HCT116 (cell line): ENCODE data around the gene TBX4. TPM values are rescaled to one million over a fixed set of nuclear protein-coding genes. Genes with fewer than 3 reads are reported as not detected.
A peak's percentile ranks its signal among the peaks of the same experiment; 100 is the strongest.

Source experiments
- ATAC-seq: fragments of 200-7000 bp; cut with Tn5 transposase; 2 replicates; pipeline ENCODE4 v1.9.1; 2020; ENCODE audit warnings: mild to moderate bottlenecking, moderate library complexity
- BruUV-seq: library from RNA; stranded (reverse); fragments of 400-500 nt; replicated peaks from 2 replicates; lab custom pipeline; 2021; lab: Mats Ljungman, UMichigan
- CTCF ChIA-PET: fragments of 300-600 bp; sonication (Branson Sonifier 250); formaldehyde crosslinking; loops from one replicate; lab custom pipeline; 2021; ENCODE audit warnings: antibody characterized with exemption; lab: Charles Lee
- POLR2A ChIA-PET: fragments of 300-600, 350-600 bp; sonication (Branson Sonifier 250); formaldehyde crosslinking; loops from one replicate; lab custom pipeline; 2021; ENCODE audit warnings: antibody characterized with exemption; lab: Charles Lee
- RAD21 ChIA-PET, 2 experiments: fragments of 300-600 bp; sonication (Branson Sonifier 250); formaldehyde crosslinking; loops; one replicate each; lab custom pipeline; 2023; ENCODE audit warnings: low total read pairs in 2 of 2; ENCODE audit not compliant: uncharacterized antibody in 2 of 2, unreplicated experiment in 2 of 2, low non-redundant PET in 1 of 2; lab: Charles Lee
- DNase-seq: peaks from one replicate; pipeline ENCODE4 v3.0.0-alpha.2; 2010; ENCODE audit warnings: low read depth, low spot score
- H2AFZ ChIP-seq: fragments of 200-600 bp; shearing (Covaris generic), sonication (generic); 2 replicates; pipeline ENCODE4 v1.6.1; 2017; ENCODE audit warnings: low read depth, mixed run types, mixed read lengths, antibody characterized with exemption, low read length; ENCODE audit not compliant: poor library complexity, severe bottlenecking
- H3K27ac ChIP-seq: 2 replicates; pipeline ENCODE4 v1.5.1; 2012; ENCODE audit warnings: low read depth, low read length
- H3K27me3 ChIP-seq: fragments of 200-600 bp; sonication (generic); 2 replicates; pipeline ENCODE4 v1.6.1; 2016; ENCODE audit warnings: mixed run types, low read length, mixed read lengths; ENCODE audit not compliant: insufficient read depth
- H3K36me3 ChIP-seq, 2 experiments: fragments of 200-500 bp in 1 of 2; fragments of 200-600 bp in 1 of 2; sonication (Bioruptor generic) in 1 of 2; sonication (generic) in 1 of 2; 2 replicates each; pipeline versions ENCODE4 v1.5.1 to v1.6.1; 2014 to 2016; ENCODE audit warnings: low read length in 2 of 2, inconsistent platforms in 1 of 2, mixed read lengths in 1 of 2, mixed run types in 1 of 2; ENCODE audit not compliant: insufficient read depth in 2 of 2, control insufficient read depth in 1 of 2
- H3K4me1 ChIP-seq, 2 experiments: fragments of 200-600 bp in 1 of 2; sonication (generic) in 1 of 2; 2 replicates each; pipeline versions ENCODE4 v1.5.1 to v1.6.1; 2012 to 2017; ENCODE audit warnings: low read length in 2 of 2, inconsistent platforms in 1 of 2, mild to moderate bottlenecking in 1 of 2, mixed read lengths in 1 of 2, mixed run types in 1 of 2, moderate library complexity in 1 of 2; ENCODE audit not compliant: insufficient read depth in 2 of 2, control insufficient read depth in 1 of 2
- H3K4me2 ChIP-seq: fragments of 200-600 bp; sonication (generic); 2 replicates; pipeline ENCODE4 v1.6.1; 2017; ENCODE audit warnings: mixed run types, low read length, mixed read lengths
- H3K4me3 ChIP-seq, 2 experiments: fragments of 200-600 bp in 1 of 2; sonication (generic) in 1 of 2; replicated peaks in 1 of 2; 2 replicates each; pipeline ENCODE4 v1.5.1; 2011 to 2016; ENCODE audit warnings: low read length in 2 of 2, control low read depth in 1 of 2, low read depth in 1 of 2, mild to moderate bottlenecking in 1 of 2, mixed read lengths in 1 of 2, mixed run types in 1 of 2
- H3K79me2 ChIP-seq: fragments of 200-600 bp; sonication (generic); 2 replicates; pipeline ENCODE4 v1.6.1; 2017; ENCODE audit warnings: mild to moderate bottlenecking, mixed run types, low read length, moderate library complexity, mixed read lengths; ENCODE audit not compliant: insufficient read depth
- H3K9ac ChIP-seq: fragments of 200-600 bp; sonication (generic); 2 replicates; pipeline ENCODE4 v1.6.1; 2016; ENCODE audit warnings: low read length, mixed read lengths
- H3K9me2 ChIP-seq: fragments of 200-600 bp; sonication (generic), shearing (Covaris generic); 2 replicates; pipeline ENCODE4 v1.6.1; 2017; ENCODE audit warnings: mixed run types, mild to moderate bottlenecking, moderate library complexity; ENCODE audit not compliant: insufficient read depth
- H3K9me3 ChIP-seq, 2 experiments: fragments of 200-500 bp in 1 of 2; fragments of 200-600 bp in 1 of 2; sonication (Bioruptor generic) in 1 of 2; sonication (generic) in 1 of 2; 2 replicates each; pipeline ENCODE4 v1.6.1; 2014 to 2017; ENCODE audit warnings: low read length in 2 of 2, mixed read lengths in 2 of 2, inconsistent platforms in 1 of 2, low read depth in 1 of 2, mild to moderate bottlenecking in 1 of 2, mixed run types in 1 of 2, moderate library complexity in 1 of 2; ENCODE audit not compliant: control insufficient read depth in 1 of 2, insufficient read depth in 1 of 2
- H4K20me1 ChIP-seq: fragments of 200-600 bp; sonication (generic), shearing (Covaris generic); 2 replicates; pipeline ENCODE4 v1.6.1; 2017; ENCODE audit warnings: mixed run types, mild to moderate bottlenecking, moderate library complexity; ENCODE audit not compliant: insufficient read depth
- CBX3 ChIP-seq: IDR thresholded peaks from 2 replicates; pipeline ENCODE4 v1.6.1; 2012; ENCODE audit warnings: low read depth
- CEBPB ChIP-seq: IDR thresholded peaks from 2 replicates; pipeline ENCODE4 v1.6.1; 2012; ENCODE audit warnings: low read depth
- ELF1 ChIP-seq: IDR thresholded peaks from 2 replicates; pipeline ENCODE4 v1.6.1; 2012; ENCODE audit warnings: low read depth, borderline replicate concordance
- EZH2 ChIP-seq: fragments of 200-600 bp; sonication (generic); IDR thresholded peaks from 2 replicates; pipeline ENCODE4 v1.6.1; 2017; ENCODE audit warnings: antibody characterized with exemption, mixed run types
- FOSL1 ChIP-seq: IDR thresholded peaks from 2 replicates; pipeline ENCODE4 v1.6.1; 2012; ENCODE audit warnings: low read depth
- POLR2A ChIP-seq: IDR thresholded peaks from 2 replicates; pipeline ENCODE4 v1.7.0; 2011; ENCODE audit warnings: borderline replicate concordance; ENCODE audit not compliant: insufficient read depth, insufficient read length; ENCODE audit errors: extremely low read depth
- POLR2AphosphoS5 ChIP-seq: IDR thresholded peaks from 2 replicates; pipeline ENCODE4 v1.6.1; 2011; ENCODE audit warnings: mild to moderate bottlenecking, low read depth, low read length, moderate library complexity
- RAD21 ChIP-seq: IDR thresholded peaks from 2 replicates; pipeline ENCODE4 v1.6.1; 2012; ENCODE audit warnings: low read depth, mild to moderate bottlenecking
- SIN3A ChIP-seq: IDR thresholded peaks from 2 replicates; pipeline ENCODE4 v1.6.1; 2012; ENCODE audit warnings: low read depth
- SP1 ChIP-seq: IDR thresholded peaks from 2 replicates; pipeline ENCODE4 v1.6.1; 2012; ENCODE audit warnings: low read depth
- YY1 ChIP-seq: IDR thresholded peaks from 2 replicates; pipeline ENCODE4 v1.6.1; 2011; ENCODE audit warnings: low read length, low read depth, moderate library complexity, mild to moderate bottlenecking; ENCODE audit not compliant: insufficient replicate concordance; ENCODE audit errors: extremely low read depth
- ZFX ChIP-seq: fragments of 450-650 bp; IDR thresholded peaks from 2 replicates; pipeline ENCODE4 v1.6.1; 2017
- ZNF274 ChIP-seq: fragments of 200-500 bp; sonication (Bioruptor generic); IDR thresholded peaks from 2 replicates; pipeline ENCODE4 v1.6.1; 2014; ENCODE audit warnings: mild to moderate bottlenecking, low read depth, low read length, inconsistent platforms
- intact Hi-C: fragments of 100-400 bp; cut with micrococcal nuclease; formaldehyde crosslinking; loops from 2 replicates; pipeline ENCODE4 v1.10.0; 2022
- total RNA-seq: library from RNA; stranded (reverse); gene quantifications from one replicate; pipeline ENCODE4 v1.2.1, GENCODE V29; 2021; ENCODE audit not compliant: unreplicated experiment
- TF ChIP-seq, protein P1 (sequence below): IDR thresholded peaks from 2 replicates; pipeline ENCODE4 v1.6.1; 2012
- TF ChIP-seq, protein P2 (sequence below): IDR thresholded peaks from 2 replicates; pipeline ENCODE4 v1.6.1; 2012
- TF ChIP-seq, protein P3 (sequence below): IDR thresholded peaks from 2 replicates; pipeline ENCODE4 v1.6.1; 2011; ENCODE audit warnings: mild to moderate bottlenecking, low read length, moderate library complexity; ENCODE audit not compliant: insufficient replicate concordance; ENCODE audit errors: extremely low read depth

The TBX4 gene
- total RNA-seq, 1 experiment from 2014 or later, result 0.27 TPM

DNA sequence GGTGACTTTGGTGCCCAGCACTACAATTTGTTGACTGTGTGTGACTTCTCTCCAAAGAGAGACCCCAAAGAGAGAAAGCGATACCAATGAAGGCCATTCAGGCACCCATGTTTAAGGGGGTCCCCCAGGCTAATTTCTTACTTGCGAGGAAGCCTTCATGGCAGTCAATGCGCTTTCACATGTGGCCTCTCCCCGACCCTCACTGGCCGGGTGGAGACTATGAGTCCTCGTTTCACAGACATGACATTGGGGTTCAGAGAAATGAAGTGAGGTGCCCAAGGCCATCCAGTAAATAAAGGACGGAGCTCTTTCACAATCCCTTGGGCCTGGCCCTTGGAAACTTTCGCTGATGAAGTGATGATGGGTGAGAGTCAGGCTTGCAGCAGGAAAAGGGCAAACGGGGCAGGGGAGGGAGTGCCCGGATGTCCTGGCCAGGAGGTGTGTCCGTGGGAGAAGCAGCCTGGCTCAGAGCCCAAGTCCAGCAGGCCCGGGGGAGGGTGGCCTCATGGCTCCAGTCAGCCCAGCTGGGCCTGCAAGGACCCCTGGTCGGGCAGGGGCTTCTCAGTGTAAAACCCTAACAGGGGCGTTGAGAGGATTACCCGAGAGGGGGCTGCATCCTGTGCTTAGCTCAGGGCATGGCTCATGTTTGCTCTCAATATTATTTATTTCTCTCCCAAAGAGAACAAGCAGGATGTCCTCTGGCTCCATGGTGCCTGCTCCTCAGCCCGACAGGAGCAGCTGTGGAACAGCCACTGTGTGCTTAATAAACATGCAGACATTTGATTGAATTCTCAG is 37.9 kb upstream of the TBX4 start:
- POLR2A ChIA-PET, result no interaction called here
- intact Hi-C loops, result loop anchor here (5.0 kb wide), 1 partner anchor 653 kb away; the partner anchor contains the start of gene MED13
- H3K4me3 ChIP-seq, result no peak overlapping the region
- DNase-seq (no peak), ATAC-seq (no peak)
- no peak for TF ChIP-seq ZNF274
- TF ChIP-seq POLR2AphosphoS5, result no peak
- TF ChIP-seq, protein P1, sequence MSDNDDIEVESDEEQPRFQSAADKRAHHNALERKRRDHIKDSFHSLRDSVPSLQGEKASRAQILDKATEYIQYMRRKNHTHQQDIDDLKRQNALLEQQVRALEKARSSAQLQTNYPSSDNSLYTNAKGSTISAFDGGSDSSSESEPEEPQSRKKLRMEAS, result no peak
- TF ChIP-seq CEBPB, result no peak
- no peak for TF ChIP-seq FOSL1
- H3K36me3 ChIP-seq, result no peaks in the 10 kb centered on the region
- H4K20me1 ChIP-seq, result no peaks in the 10 kb centered on the region
- peak overlapping the region; percentile 71 for H3K27ac ChIP-seq
- H3K79me2 ChIP-seq, result no peaks in the 10 kb centered on the region
- CTCF ChIA-PET, result interaction anchor here (0.6 to 5.0 kb wide), 9 partner anchors 11 to 695 kb away, joined by 3 to 60 read pairs (median 14); no protein-coding TSS in a partner anchor
- RAD21 ChIA-PET, result interaction anchor here in 1 of 2 experiments (0.8 kb wide), 1 partner anchor 169 kb away, joined by 3 read pairs; no protein-coding TSS in a partner anchor
- H3K9ac ChIP-seq, result no peak overlapping the region
- BruUV-seq, result no TSS peak
- H3K9me3 ChIP-seq, result no peaks in the 10 kb centered on the region
- no peak overlapping the region for H2AFZ ChIP-seq
- H3K4me2 ChIP-seq, result no peak overlapping the region; the same call in 1 of the 2 replicates
- H3K9me2 ChIP-seq, result no peaks in the 10 kb centered on the region
- H3K4me1 ChIP-seq, result peaks cover 54 to 63% of the 10 kb centered on the region in 2 experiments
- H3K27me3 ChIP-seq, result no peaks in the 10 kb centered on the region

DNA sequence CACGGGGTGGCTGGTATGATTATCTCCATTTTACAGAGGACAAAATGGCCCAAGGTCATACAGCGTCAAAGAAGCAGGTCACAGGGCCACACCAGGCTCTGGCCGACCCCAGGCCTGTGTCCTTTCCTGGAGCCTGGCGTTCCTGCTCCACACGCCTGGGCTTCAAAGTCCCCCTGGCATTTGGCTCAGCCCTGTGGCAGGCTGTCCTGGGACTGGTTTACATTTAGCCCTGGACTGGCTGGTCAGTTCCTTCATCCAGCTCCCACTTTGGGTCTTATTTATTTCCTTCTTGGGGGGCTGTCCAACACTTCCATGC is 37.3 kb upstream of the TBX4 start:
- H3K79me2 ChIP-seq, result no peaks in the 10 kb centered on the region
- no peaks in the 10 kb centered on the region for H3K9me2 ChIP-seq
- H3K4me2 ChIP-seq, result no peak overlapping the region
- no peaks in the 10 kb centered on the region for H3K27me3 ChIP-seq
- H2AFZ ChIP-seq, result no peak overlapping the region
- no peak for TF ChIP-seq YY1
- TF ChIP-seq, protein P2, sequence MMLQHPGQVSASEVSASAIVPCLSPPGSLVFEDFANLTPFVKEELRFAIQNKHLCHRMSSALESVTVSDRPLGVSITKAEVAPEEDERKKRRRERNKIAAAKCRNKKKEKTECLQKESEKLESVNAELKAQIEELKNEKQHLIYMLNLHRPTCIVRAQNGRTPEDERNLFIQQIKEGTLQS, result no peak
- no peak for TF ChIP-seq POLR2AphosphoS5
- TF ChIP-seq SP1, result no peak
- TF ChIP-seq, protein P1, result no peak
- TF ChIP-seq, protein P3, sequence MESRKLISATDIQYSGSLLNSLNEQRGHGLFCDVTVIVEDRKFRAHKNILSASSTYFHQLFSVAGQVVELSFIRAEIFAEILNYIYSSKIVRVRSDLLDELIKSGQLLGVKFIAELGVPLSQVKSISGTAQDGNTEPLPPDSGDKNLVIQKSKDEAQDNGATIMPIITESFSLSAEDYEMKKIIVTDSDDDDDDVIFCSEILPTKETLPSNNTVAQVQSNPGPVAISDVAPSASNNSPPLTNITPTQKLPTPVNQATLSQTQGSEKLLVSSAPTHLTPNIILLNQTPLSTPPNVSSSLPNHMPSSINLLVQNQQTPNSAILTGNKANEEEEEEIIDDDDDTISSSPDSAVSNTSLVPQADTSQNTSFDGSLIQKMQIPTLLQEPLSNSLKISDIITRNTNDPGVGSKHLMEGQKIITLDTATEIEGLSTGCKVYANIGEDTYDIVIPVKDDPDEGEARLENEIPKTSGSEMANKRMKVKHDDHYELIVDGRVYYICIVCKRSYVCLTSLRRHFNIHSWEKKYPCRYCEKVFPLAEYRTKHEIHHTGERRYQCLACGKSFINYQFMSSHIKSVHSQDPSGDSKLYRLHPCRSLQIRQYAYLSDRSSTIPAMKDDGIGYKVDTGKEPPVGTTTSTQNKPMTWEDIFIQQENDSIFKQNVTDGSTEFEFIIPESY, result no peak
- TF ChIP-seq CBX3, result no peak
- no peak for TF ChIP-seq ZFX
- no peak for TF ChIP-seq RAD21
- TF ChIP-seq SIN3A, result no peak
- no peak for TF ChIP-seq FOSL1
- TF ChIP-seq POLR2A, result no peak
- TF ChIP-seq ELF1, result no peak
- TF ChIP-seq EZH2, result no peak
- no peaks in the 10 kb centered on the region for H3K9me3 ChIP-seq
- H3K27ac ChIP-seq, result peak overlapping the region; percentile 71
- intact Hi-C loops, result loop anchor here (5.0 kb wide), 1 partner anchor 652 kb away; the partner anchor contains the start of gene MED13
- POLR2A ChIA-PET, result no interaction called here
- CTCF ChIA-PET, result interaction anchor here (3.4 to 5.0 kb wide), 2 partner anchors 168 to 695 kb away, joined by 28 to 34 read pairs; no protein-coding TSS in a partner anchor
- RAD21 ChIA-PET, result no interaction called here
- no peak overlapping the region for H3K4me3 ChIP-seq
- no peak for ATAC-seq
- no peaks in the 10 kb centered on the region for H4K20me1 ChIP-seq
- no peak overlapping the region for H3K9ac ChIP-seq
- peaks cover 52 to 61% of the 10 kb centered on the region in 2 experiments for H3K4me1 ChIP-seq
- no peak for DNase-seq
- BruUV-seq, result no TSS peak
- no peaks in the 10 kb centered on the region for H3K36me3 ChIP-seq
